Stimulated activated CD4-positive, alpha-beta T cell treated with anti-CD3 and anti-CD28 coated beads, TNF-alpha, amount 100 ng/mL, for 24 hours (primary cell): ENCODE results near the gene RGS13.

Experiments used
- DNase-seq, 3 experiments: peaks; one replicate each; pipeline ENCODE4 v3.0.0-alpha.2; 2020; ENCODE audit warnings: low read depth in 3 of 3

RGS13 gene, protein sequence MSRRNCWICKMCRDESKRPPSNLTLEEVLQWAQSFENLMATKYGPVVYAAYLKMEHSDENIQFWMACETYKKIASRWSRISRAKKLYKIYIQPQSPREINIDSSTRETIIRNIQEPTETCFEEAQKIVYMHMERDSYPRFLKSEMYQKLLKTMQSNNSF

DNA sequence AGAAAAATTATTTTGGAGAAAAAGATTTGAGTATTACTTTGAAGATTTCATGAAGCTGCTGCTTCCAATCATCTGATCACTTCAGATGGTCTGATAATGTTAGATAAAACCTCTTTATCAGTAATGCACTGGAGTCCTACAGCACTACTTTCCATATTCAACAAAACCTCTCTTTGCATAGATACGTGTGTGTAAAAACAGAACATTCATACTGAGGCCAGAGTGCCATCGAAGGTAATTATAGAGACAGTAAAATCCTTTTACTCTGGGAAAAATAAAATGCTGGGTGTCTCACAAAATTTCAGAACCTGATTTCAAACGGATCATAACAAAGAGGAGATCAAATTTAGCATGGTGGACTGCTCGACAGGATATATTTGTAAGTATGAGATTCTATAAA lies at the start of gene RGS13:
Gene RGS13, plus strand, starts transcription at position 209 of the 400 bp plus-strand sequence. CDS start 8,188 bp downstream, outside the sequence.
- no peak for DNase-seq

DNA sequence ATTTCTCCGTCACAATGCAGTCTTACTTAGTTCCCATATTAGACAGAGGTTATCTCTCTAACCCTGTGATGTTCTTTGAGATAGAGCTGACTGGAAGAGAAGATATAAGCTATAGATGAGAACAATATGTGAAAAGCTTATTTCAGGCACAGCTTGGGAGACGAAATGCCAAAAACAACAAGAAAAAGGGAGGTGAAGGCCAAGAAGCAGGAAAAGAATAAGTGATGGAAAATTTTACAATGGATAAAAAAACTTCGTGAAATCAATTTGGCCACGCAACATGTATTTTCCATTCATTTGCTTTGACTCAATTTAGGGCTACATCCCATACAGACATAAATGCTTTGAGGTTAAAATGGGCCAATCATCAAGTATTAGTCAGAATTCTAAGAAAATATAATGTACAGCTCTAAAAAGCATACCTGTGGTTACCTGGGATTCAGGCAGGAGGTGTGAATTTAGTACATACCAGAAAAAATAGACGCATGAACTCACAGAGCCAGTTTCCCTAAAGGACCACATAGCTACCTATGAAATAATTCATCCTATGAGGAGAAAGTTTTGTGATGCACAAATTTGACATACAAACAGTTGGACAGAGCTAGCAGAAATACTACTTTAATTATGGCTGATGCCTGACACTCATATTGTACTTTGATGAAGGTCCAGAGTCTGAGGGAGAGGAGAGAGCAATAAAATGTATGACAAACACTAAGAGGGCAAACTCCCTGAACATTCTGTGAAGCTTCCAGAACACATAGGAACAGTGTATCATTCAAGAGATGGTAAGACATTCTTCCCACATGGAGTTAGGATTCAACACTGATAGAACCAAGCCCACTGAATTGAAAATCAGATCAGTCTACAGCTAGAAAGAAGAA lies 48.3 kb upstream of the RGS13 start:
- no peak for DNase-seq

DNA sequence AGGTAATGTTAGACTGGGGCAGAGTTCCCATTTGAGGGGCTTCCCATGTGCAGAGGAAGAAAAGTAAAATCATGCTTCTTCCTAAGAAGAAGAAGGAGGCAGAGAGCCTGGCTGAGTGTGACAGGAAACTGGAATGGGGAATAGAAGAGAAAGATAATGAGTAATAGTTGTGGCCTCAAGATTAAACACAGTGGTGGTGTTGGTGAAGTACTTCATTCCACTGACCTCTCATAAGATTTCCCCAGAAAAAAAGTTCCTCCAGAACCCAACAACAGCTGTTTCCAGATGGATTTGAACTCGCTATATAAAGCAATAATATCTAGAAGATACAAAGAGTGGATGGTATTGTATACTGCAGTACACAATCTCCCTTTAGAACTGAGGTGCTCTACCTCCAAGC lies 47.4 kb upstream of the RGS13 start:
- DNase-seq, result no peak

DNA sequence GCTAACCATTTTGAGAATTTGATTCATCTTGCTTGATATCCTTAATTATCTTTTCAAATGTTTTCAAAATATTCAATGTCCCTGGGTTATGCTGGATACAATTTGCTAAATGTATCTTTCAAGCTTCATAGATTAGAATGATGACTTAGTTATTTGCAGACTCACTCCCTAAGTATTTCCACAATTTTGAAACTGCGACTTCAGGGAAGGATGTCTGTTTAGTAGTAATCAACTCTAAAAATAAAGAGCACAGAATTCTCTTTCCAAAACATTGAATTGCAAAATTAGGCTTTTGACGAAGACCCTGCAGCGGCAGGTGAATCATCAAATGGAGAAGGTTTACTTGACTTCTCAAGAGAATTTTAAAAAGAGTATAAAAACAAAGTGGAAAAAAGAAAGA lies 46.1 kb upstream of the RGS13 start:
- no peak for DNase-seq

DNA sequence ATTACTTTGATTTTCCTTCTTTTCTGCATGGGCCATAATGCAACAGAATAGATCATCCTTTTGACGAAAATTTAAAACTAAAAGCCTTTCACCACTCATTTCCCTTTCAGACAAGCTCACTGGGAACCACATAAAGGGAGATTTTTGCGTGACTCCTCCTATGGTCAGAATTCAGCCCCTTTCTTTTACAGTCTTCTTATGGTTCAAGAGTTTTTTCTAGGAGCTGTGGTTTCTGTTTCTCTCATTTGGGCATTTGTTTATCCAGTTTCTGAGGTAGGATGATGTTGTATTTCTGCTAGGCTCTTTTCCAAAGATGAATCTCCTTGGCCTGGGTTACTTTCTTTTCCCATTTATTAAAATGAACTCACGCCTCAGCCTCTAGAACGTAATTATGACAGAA lies 43.4 kb upstream of the RGS13 start:
- DNase-seq, result no peak

DNA sequence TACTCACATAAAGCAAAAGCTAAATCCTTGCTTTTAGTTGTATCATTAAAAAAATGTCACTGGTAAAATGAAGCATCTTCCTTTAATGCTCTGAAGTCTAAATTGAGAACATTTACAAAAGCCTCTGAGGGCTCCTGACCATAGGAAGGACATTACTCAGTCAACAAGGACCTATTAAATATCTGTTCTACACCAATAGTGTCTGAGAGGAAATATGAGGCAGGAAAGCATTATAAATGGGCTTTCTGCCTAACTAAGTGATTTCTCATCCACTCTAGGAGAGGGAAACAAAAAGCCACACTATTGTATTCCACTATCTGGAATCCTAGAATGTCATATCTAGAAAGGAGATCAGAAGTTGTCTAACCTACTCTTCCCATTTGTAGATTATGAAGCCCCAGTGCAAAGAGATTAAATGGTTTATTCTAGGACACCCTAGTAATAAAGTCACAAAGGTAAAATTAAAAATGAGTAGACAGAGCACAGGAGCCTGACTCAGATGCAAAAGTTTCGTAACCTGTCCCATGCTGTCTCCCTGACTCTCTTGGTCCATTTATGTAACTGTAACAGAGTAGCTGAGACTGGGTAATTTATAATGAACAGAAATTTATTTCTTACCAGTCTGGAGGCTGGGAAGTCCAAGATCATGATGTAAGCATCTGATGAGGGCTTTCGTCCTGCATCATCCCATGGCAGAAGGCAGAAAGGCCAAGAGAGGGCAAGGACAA lies 42.8 kb upstream of the RGS13 start:
- no peak for DNase-seq

DNA sequence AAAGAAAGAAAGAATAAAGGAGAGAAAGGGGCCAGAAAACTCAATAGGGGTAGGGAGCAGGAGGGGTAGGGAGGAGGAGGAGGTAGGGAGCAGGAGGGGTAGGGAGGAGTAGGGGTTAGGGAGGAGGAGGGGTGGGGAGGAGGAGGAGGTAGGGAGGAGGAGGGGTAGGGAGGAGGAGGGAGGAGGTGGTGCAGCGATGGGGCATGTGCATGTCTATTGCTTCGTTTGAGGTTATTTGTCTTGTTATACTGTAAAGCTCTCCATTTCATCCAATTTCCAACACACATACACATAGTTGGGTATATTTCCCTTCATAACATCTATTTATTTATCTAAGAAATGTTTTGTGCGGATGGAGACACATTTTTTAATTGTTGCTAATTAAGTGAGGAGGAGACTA lies 40.6 kb upstream of the RGS13 start:
- no peak for DNase-seq

DNA sequence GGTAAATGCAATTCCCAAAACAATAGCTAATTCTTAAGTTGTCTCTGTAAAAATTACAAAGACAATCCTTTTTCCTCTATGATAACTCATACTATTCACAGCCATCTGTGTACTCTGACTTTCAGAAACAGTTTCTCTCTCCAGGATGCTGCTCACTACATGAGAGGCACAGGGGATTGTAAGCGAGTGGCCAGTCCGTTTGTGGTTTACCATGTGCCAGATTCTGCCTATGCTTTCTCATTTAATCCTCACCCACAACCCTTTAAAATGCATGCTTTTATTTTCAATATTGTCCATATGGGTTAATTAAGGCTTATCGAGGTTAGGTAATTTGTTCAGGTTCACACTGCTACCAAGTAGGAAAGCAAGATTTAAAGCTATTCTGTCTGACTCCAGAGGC lies 37.4 kb upstream of the RGS13 start:
- DNase-seq, result no peak

DNA sequence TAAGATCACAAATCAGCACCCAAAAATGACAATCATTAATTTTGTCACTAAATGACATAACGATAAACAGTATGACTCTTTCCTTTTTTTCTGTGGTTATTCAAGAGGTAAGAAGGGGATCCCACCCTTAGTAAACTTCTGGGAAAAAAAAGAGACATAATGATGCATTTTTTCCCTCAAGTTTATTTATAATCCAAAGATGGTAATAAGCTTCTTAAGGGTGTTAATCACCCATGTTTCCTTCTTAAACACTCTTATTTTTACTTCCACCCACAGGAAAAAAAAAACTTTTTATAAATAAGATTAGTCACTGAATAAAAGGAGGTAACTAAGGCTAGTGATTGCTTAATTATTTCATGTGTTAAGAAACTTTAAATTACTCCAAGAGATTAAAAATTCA lies 35.7 kb upstream of the RGS13 start:
- DNase-seq, result no peak

DNA sequence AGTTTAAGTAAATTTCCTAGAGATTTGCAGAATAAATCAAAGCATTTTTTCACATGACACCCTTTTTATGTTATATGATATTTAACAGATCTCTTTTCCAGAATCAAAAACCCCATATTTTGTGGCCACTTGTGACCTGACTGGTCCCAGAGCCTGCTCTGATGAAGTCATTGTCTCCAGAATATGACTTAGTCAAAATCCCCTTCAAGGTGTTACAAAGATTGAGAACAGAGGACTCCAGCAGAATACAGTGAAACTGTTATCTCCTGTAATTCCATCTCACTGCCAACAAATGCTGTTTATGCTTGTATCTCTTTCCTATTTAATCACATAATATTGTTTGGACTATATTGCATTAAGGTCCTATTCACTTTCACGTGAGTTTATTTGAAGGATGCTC lies 34.8 kb upstream of the RGS13 start:
- DNase-seq, result no peak

DNA sequence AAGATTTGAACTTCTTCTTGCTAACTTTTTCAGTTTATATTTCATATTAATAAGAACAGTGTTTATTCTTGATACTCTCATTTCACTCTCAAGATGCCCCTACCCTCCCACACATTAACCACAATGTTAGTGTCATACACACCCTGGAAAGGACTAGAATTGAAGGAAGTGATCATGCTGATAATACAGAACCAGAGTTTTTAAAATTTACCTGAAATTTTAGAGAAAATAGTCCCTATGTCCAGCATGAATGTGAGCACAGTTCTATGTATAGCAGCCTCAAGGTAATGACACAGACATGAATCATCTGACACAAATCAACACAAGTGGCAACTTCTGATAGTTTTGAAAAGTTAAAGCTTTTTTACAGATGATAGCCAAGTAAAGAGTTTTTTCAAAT lies 34.4 kb upstream of the RGS13 start:
- DNase-seq, result no peak

DNA sequence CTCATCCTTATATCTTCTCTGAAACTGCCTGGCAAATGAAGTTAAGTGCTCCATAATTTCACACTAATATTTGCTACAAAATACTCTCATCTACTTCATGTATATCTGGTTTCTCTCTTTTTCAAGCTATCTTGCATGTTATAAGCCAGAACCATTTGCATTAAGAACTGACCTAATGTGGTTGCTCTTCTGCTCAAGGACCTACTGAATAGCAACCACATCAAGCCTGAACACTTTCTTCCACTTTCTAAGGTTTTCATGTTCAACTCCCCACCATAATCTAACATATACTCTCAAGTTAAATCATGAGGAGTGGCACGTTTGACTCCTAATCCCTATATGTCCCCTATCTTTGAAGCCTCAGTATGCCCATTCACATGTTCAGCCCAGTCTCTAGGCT lies 33.2 kb upstream of the RGS13 start:
- no peak for DNase-seq

DNA sequence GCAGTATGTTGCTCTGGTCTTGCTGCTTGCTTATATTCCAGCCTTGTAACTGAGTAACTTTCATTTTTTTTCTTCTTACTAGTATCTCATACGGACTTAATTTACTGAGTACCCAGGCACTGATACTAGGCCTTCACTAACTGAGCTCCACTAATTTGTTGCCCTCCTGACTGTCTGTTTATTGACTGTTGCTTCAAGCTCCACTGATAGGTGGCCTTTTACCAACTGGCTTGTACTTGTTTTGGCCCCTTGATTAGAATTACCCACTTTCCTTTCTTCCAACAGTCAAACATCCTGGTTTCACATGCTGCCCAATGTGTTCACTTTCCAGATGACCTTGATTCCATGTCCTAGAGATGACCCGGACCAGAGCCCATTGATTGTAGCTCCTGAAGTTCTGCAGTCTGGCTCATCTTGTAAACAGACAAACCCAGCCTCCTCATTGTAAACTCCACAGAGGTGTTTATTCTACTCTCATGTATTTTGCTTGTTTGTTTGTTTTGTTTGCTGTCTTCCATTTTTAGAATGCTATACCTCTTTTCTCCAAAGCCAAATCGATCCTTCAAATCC lies 32.6 kb upstream of the RGS13 start:
- no peak for DNase-seq

DNA sequence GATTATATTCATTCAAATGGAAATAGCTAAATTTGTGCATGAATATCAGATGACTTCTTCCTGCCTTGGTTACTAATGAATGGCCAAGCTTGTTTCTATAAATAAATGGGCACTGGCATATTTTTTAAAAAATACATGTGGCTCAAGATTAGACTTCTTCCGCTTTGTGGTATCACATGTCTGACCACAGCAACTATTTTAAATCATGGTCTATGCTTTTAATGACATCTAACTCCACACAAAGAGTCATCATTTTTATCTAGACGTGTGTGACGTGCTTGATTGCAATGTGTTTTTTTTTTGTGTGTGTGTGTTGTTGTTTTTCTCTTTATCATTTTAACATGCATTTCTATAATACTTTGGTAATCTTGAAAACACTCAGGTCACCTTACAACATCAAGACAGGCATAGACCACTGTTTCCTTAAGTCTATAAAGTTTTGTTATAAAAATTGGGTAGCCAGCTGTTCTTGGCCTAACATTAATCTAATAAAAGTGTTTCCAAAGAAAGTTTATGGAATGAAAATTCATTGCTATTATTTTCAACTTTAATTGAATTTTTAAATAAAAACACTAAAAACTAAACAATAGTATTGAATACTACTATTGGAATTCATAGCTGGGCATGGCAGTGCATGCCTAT lies 30.8 kb upstream of the RGS13 start:
- DNase-seq, result no peak

DNA sequence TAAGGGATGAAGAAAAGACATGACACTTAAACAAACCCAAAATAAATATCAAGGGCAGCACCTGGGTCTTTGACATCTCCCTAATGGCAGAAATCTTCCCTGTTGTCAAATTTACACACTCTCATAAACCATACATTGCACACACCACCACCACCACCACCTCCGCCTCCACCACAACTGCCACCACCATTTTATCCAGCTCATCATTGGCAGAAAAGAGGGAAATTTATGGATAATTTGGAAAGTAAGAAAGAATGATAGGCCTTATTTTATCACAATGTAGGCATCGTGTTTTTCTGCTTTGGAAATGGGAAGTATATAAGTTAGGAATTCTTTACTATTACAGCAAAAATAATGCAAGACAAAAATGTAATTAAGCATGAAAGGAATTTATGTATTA lies 27.3 kb upstream of the RGS13 start:
- no peak for DNase-seq

DNA sequence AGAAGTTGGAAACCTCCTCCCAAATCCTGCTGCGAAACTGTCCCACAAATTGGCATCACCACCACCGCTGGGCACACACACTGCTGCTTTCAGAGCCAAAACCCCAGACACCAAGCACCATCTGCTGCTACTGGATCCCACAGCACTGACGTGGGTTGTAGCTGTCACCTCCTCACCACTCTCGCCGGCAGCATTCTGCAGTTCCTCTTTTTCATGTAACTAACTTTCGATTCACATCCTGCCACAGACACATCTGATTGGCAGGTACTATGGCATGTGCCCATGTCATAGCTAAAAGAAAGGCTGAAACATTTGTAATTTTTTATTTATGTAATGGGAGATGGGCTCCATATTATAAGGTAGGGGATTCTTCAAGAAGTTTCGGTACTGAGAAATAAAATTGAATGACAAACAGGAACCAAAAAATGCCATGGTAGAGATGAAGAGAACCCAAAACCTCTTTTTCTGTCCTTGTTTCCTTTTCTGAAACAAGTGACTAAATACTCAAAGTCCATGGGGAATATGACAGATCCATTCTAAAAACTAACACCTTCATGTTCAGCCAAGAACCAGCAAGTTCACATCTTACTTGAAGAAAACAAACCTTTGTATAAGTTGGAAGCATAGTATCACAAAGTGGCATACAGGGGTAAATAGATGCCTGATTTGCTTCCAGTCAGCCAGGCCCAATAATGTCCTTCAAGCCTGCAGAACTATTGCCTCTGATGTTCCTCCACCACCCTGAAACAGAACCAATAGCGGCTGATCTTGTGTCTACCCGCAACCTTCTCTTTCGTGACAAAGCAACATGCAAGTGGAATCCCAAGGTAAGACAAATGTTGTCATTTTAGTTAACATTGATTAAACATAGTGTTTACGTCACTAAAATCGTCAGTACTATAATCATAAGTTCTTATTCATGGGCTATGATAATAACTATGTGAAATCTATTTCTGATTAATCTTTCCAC lies 26.6 kb upstream of the RGS13 start:
- peak in 2 of 3 experiments; percentile 15 to 28 for DNase-seq

DNA sequence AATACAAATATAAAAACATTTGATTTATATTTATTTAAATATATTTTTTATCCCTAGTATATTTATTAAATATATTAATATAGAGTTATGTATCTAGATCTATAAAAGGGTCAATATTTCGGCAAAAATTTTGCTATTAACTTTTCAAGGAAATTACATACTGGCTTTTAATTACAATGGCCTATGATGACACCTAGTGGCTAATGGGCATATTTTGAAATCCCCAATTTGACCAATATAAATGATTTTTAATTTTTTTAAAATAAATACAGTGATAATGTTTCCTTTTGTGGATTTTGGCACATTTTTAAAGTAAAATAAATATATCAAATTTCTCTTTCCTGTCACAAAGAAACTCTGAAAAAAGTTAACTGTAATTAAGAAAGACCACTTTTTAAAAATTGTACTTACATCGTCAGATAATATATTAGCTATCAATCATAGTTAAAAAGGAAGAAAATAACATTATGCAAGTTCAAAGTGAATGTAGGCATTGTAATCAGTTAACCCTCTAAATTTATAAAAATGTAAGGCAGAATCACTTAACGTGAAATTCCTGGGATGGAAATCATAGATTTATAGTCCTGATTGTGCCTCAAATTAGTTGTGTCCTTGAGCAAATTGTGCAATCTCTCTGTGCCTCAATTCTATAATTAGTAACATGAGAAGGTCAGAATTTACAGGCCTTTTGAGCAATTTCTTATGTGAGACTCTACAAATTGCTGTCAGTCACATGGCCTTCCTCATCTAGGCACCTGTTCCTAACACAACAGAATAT lies 25.6 kb upstream of the RGS13 start:
- DNase-seq, result no peak

DNA sequence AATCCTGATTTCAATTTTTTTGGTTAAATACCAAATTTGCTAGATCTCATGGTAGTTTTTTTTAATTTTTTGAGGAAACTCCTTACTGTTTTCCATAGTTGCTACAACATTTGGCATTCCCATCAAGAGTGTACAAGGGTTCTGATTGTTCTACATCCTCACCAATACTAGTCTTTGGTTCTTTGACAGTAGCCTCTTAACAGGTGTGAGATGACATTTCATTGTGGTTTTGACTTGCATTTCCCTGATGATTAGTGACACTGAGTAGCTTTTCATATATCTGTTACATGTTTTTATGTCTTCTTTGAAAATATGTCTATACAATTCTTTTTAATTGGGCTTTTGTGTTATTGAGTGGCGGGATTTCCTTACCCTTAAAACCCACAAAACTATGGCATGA lies 20.9 kb upstream of the RGS13 start:
- no peak for DNase-seq

DNA sequence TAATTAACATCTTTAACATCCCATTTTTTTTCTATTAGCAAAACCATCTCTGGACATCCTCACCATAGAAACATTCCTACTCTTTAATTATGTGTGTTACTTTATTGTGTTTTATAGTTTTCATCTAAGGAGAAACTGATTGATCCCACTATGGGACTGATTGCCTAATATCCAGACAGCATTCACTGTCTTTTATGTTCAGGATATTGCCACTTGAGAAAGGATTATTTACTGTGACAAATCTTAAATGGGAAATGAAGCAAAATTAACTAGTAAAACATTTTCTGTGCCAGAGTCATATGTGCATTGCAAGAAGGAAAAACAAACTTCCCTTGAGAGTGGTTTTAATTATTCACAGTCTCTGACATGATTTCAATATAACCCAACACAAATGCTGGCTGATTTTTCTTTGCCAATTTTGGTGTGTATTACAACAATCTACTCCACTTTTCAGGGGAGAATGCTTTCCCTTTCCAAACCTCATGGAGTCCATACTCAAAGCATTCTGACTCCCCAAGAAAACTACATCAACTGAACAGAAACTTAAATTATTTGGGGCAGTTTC lies 15.8 kb upstream of the RGS13 start:
- no peak for DNase-seq
